Measurements from ENCODE around the gene RFESD. TPM values are rescaled to one million over a fixed set of nuclear protein-coding genes. Genes with fewer than 3 reads are reported as not detected.

RFESD gene
- total and polyA plus RNA-seq, 2 of the 4 experiments (the other 2 are of a cell fraction): 1.5 to 2.7 TPM

- no peak overlapping the region for H2AFZ ChIP-seq (replicated peaks; ENCODE audit: low read length, poor library complexity)
- H3K27ac ChIP-seq (ENCODE audit: insufficient read depth, low read length): no peak overlapping the region
- no peak overlapping the region for H2BK15ac ChIP-seq (ENCODE audit: low read depth, low read length)
- H3K4me3 ChIP-seq (ENCODE audit: insufficient read depth, low read depth, low read length): no peak overlapping the region
- no peak overlapping the region for H3K9ac ChIP-seq (ENCODE audit: low read depth, low read length)
- peaks cover 2% of the 10 kb centered on the region; the same call in 1 of the 2 replicates for H3K4me1 ChIP-seq (ENCODE audit: control insufficient read depth, insufficient read depth, low read length)
- no peak overlapping the region for H3K23ac ChIP-seq (ENCODE audit: low read depth, low read length)
- ATAC-seq (ENCODE audit: low read depth): no peak
- intact Hi-C loops (cut with micrococcal nuclease): no loop called here
- ChIA-PET POLR2A (ENCODE audit: unreplicated experiment) (no interaction called here), CTCF (interaction anchor here (1.7 to 2.2 kb wide), 3 partner anchors 39 to 68 kb away, joined by 5 to 16 read pairs (median 12); partner anchors contain the start of gene RHOBTB3)
- no peaks in the 10 kb centered on the region for H3K9me3 ChIP-seq (ENCODE audit: control insufficient read depth, insufficient read depth, low read length)
- TF ChIP-seq NFE2L2 (IDR thresholded peaks at IDR 0.05; ENCODE audit: low read depth, low read length) (no peak), MAFK (IDR thresholded peaks at IDR 0.05; ENCODE audit: low read depth, low read length) (no peak), USF2 (IDR thresholded peaks at IDR 0.05; ENCODE audit: low read depth, low read length) (no peak), BHLHE40 (IDR thresholded peaks at IDR 0.05; ENCODE audit: low read depth, low read length) (no peak), RCOR1 (IDR thresholded peaks at IDR 0.05; ENCODE audit: insufficient replicate concordance, low read length) (no peak), CEBPB (IDR thresholded peaks at IDR 0.05; ENCODE audit: low read depth, low read length) (no peak), MAZ (IDR thresholded peaks at IDR 0.05; ENCODE audit: borderline replicate concordance, low read depth, low read length) (no peak), SMC3 (IDR thresholded peaks at IDR 0.05; ENCODE audit: low read depth, low read length) (no peak)
- H2BK20ac ChIP-seq (ENCODE audit: low read depth, low read length): no peak overlapping the region
- H2AK9ac ChIP-seq (replicated peaks; ENCODE audit: low read depth, low read length, poor library complexity): no peak overlapping the region
- H2BK120ac ChIP-seq (ENCODE audit: low read depth, low read length): no peak overlapping the region
- H2BK5ac ChIP-seq (ENCODE audit: low read depth, low read length, poor library complexity, severe bottlenecking): no peak overlapping the region
- H4K20me1 ChIP-seq (ENCODE audit: insufficient read depth, low read length): no peaks in the 10 kb centered on the region
- dilution Hi-C loops (cut with HindIII; ENCODE audit: low sequenced_read_pairs, unreplicated experiment): no loop called here
- H4K8ac ChIP-seq (ENCODE audit: low read depth in 2 of 2, low read length in 2 of 2): no peak overlapping the region
- no peak for DNase-seq
- BruUV-seq (replicated peaks): no TSS peak
- no peak overlapping the region for H3K4ac ChIP-seq (ENCODE audit: low read depth, low read length)
- H3K14ac ChIP-seq (replicated peaks; ENCODE audit: low read depth, low read length): no peak overlapping the region
- no peaks in the 10 kb centered on the region for H3K36me3 ChIP-seq (ENCODE audit: control insufficient read depth, insufficient read depth, low read length)
- H4K5ac ChIP-seq (ENCODE audit: low read depth, low read length): no peak overlapping the region
- H3K27me3 ChIP-seq (ENCODE audit: control insufficient read depth, insufficient read depth, low read length): no peaks in the 10 kb centered on the region
- no peak overlapping the region for H3K56ac ChIP-seq (ENCODE audit: extremely low read depth, insufficient read depth, low read length)
- no peaks in the 10 kb centered on the region for H3K9me1 ChIP-seq (ENCODE audit: insufficient read depth, low read length)
- H3K18ac ChIP-seq (ENCODE audit: low read depth, low read length): no peak overlapping the region
- no peak overlapping the region for H3K4me2 ChIP-seq (ENCODE audit: low read depth, low read length)
- H2AK5ac ChIP-seq (ENCODE audit: low read depth, low read length): no peak overlapping the region
- in situ Hi-C loops (cut with MboI; ENCODE audit: low sequenced_read_pairs): loop anchor here (10.0 kb wide), 1 partner anchor 182 kb away; no protein-coding TSS in a partner anchor
- H3K79me1 ChIP-seq (ENCODE audit: low read depth in 1 of 2, low read length in 2 of 2): peaks cover 0 to 3% of the 10 kb centered on the region in 2 experiments; a peak in 1 of 4 replicates
- no peak overlapping the region for H4K91ac ChIP-seq (ENCODE audit: insufficient read depth, low read depth, low read length)
Measured at GRCh38 chr5:95662946-95663345, 16.4 kb downstream of the RFESD start.

All from IMR-90 (cell line).